ENCODE results near the gene SMIM1. TPM values are rescaled to one million over a fixed set of nuclear protein-coding genes. Genes with fewer than 3 reads are reported as not detected.

The SMIM1 gene
- total and polyA plus RNA-seq, 9 of the 15 experiments (the other 6 are each of a cell fraction or from before 2014, with no cell fraction given): 2.3 to 125 (median 24.3) TPM

- TF ChIP-seq EHMT2 (IDR thresholded peaks at IDR 0.05) (no peak), FOXA1 (IDR thresholded peaks at IDR 0.05; ENCODE audit: borderline replicate concordance) (no peak), RB1 (IDR thresholded peaks at IDR 0.05; ENCODE audit: low read depth) (no peak), ZNF143 (CRISPR knock-in tag; IDR thresholded peaks at IDR 0.05) (no peak), TRIM28 (IDR thresholded peaks at IDR 0.05) (no peak), CBX2 (IDR thresholded peaks at IDR 0.05; ENCODE audit: insufficient read depth, low read length, poor library complexity, severe bottlenecking) (no peak), BRCA1 (IDR thresholded peaks at IDR 0.05) (no peak), BRCA1 (CRISPR knock-in tag; IDR thresholded peaks at IDR 0.05) (no peak), TBL1XR1 (IDR thresholded peaks at IDR 0.05; ENCODE audit: low read length in 2 of 2) (peak in 1 of 2 experiments; percentile 1; a peak in 1 of 4 replicates), ZNF586 (CRISPR knock-in tag; conservative IDR thresholded peaks at IDR 0.05) (no peak), MEIS2 (IDR thresholded peaks at IDR 0.05; ENCODE audit: partially characterized antibody) (no peak), ZNF324 (CRISPR knock-in tag; IDR thresholded peaks at IDR 0.05) (no peak), ZNF134 (CRISPR knock-in tag; conservative IDR thresholded peaks at IDR 0.05) (0 out of 2 replicates have a peak, but pooled peaks have one; percentile 6), KLF1 (tag; IDR thresholded peaks at IDR 0.05) (0 out of 2 replicates have a peak, but pooled peaks have one; percentile 6), ZNF23 (CRISPR knock-in tag; IDR thresholded peaks at IDR 0.05) (no peak), ZBTB2 (IDR thresholded peaks at IDR 0.05) (0 out of 2 replicates have a peak, but pooled peaks have one; percentile 7), ZNF57 (CRISPR knock-in tag; IDR thresholded peaks at IDR 0.05) (0 out of 2 replicates have a peak, but pooled peaks have one; percentile 45)
- TF ChIP-seq, protein P1, sequence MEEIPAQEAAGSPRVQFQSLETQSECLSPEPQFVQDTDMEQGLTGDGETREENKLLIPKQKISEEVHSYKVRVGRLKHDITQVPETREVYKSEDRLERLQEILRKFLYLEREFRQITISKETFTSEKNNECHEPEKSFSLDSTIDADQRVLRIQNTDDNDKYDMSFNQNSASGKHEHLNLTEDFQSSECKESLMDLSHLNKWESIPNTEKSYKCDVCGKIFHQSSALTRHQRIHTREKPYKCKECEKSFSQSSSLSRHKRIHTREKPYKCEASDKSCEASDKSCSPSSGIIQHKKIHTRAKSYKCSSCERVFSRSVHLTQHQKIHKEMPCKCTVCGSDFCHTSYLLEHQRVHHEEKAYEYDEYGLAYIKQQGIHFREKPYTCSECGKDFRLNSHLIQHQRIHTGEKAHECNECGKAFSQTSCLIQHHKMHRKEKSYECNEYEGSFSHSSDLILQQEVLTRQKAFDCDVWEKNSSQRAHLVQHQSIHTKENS (CRISPR knock-in tag; IDR thresholded peaks at IDR 0.05): no peak
- TF ChIP-seq, protein P2, sequence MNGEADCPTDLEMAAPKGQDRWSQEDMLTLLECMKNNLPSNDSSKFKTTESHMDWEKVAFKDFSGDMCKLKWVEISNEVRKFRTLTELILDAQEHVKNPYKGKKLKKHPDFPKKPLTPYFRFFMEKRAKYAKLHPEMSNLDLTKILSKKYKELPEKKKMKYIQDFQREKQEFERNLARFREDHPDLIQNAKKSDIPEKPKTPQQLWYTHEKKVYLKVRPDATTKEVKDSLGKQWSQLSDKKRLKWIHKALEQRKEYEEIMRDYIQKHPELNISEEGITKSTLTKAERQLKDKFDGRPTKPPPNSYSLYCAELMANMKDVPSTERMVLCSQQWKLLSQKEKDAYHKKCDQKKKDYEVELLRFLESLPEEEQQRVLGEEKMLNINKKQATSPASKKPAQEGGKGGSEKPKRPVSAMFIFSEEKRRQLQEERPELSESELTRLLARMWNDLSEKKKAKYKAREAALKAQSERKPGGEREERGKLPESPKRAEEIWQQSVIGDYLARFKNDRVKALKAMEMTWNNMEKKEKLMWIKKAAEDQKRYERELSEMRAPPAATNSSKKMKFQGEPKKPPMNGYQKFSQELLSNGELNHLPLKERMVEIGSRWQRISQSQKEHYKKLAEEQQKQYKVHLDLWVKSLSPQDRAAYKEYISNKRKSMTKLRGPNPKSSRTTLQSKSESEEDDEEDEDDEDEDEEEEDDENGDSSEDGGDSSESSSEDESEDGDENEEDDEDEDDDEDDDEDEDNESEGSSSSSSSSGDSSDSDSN (IDR thresholded peaks at IDR 0.05; ENCODE audit: borderline replicate concordance in 1 of 2, low read depth in 2 of 2, low read length in 2 of 2): no peak
- TF ChIP-seq, protein P3, sequence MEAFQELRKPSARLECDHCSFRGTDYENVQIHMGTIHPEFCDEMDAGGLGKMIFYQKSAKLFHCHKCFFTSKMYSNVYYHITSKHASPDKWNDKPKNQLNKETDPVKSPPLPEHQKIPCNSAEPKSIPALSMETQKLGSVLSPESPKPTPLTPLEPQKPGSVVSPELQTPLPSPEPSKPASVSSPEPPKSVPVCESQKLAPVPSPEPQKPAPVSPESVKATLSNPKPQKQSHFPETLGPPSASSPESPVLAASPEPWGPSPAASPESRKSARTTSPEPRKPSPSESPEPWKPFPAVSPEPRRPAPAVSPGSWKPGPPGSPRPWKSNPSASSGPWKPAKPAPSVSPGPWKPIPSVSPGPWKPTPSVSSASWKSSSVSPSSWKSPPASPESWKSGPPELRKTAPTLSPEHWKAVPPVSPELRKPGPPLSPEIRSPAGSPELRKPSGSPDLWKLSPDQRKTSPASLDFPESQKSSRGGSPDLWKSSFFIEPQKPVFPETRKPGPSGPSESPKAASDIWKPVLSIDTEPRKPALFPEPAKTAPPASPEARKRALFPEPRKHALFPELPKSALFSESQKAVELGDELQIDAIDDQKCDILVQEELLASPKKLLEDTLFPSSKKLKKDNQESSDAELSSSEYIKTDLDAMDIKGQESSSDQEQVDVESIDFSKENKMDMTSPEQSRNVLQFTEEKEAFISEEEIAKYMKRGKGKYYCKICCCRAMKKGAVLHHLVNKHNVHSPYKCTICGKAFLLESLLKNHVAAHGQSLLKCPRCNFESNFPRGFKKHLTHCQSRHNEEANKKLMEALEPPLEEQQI (IDR thresholded peaks at IDR 0.05): no peak
- TF ChIP-seq, protein P4, sequence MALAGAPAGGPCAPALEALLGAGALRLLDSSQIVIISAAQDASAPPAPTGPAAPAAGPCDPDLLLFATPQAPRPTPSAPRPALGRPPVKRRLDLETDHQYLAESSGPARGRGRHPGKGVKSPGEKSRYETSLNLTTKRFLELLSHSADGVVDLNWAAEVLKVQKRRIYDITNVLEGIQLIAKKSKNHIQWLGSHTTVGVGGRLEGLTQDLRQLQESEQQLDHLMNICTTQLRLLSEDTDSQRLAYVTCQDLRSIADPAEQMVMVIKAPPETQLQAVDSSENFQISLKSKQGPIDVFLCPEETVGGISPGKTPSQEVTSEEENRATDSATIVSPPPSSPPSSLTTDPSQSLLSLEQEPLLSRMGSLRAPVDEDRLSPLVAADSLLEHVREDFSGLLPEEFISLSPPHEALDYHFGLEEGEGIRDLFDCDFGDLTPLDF (CRISPR knock-in tag; IDR thresholded peaks at IDR 0.05): 0 out of 2 replicates have a peak, but pooled peaks have one; percentile 4
These were observed 3.8 kb downstream of the SMIM1 start (continued) for GRCh38 chr1:3776231-3776961.
